ENCODE measurements around the gene CD80. TPM values are rescaled to one million over a fixed set of nuclear protein-coding genes. Genes with fewer than 3 reads are reported as not detected.
"Not testable (repeated sequence)": the region's sequence is repeated elsewhere in the genome, so short reads cannot be mapped to it uniquely, and the experiment has no call there.

Gene CD80
- total RNA-seq, 1 donor from 2014 or later, result 7.9 TPM

DNA sequence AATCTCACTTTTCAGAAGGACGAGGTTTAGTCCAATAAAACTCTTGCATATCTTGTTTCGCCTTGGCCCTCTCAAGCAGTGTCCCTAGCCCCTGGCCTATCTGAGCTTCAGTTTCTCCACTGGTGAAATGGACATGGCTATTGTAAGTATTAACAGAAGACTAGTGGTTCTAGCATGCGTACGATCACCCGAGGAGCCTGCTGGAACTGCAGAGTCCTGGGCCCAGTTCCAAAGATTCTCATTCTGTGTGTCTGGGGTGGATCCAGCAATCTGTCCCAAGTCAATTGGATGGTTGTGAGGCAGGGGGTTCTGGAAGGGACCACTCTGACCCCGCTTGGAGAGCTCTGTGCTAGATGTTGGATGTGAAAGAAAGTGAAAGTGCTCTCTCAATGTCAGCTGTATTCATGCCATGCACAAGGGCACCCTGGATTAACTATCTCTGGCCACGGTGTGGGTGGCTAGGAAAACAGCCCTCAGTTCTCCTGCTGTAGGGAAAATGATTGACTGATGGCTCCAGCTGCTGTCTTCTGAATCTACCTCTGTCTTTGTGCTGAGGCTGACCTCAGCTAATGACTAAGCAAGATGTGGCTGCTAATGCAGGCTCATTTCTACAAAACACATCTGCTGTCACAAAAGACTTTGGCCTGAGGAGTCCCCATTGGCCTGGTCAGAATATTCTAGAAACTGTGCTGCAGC, 36.4 kb upstream of the CD80 start:
- H3K4me1 ChIP-seq, result peaks cover 21% of the 10 kb centered on the region
- H3K27me3 ChIP-seq, result no peaks in the 10 kb centered on the region
- no peak overlapping the region for H3K27ac ChIP-seq
- H3K4me3 ChIP-seq, result peak overlapping the region; percentile 14
- no peaks in the 10 kb centered on the region for H3K9me3 ChIP-seq
- ATAC-seq, result peak; percentile 6
- H3K36me3 ChIP-seq, result no peaks in the 10 kb centered on the region
- TF ChIP-seq, protein P1, sequence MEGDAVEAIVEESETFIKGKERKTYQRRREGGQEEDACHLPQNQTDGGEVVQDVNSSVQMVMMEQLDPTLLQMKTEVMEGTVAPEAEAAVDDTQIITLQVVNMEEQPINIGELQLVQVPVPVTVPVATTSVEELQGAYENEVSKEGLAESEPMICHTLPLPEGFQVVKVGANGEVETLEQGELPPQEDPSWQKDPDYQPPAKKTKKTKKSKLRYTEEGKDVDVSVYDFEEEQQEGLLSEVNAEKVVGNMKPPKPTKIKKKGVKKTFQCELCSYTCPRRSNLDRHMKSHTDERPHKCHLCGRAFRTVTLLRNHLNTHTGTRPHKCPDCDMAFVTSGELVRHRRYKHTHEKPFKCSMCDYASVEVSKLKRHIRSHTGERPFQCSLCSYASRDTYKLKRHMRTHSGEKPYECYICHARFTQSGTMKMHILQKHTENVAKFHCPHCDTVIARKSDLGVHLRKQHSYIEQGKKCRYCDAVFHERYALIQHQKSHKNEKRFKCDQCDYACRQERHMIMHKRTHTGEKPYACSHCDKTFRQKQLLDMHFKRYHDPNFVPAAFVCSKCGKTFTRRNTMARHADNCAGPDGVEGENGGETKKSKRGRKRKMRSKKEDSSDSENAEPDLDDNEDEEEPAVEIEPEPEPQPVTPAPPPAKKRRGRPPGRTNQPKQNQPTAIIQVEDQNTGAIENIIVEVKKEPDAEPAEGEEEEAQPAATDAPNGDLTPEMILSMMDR (IDR thresholded peaks at IDR 0.05), result no peak
- intact Hi-C loops (cut with DNase I), result loop anchor here (10.0 kb wide), 1 partner anchor 79 kb away; the partner anchor contains the start of gene COX17
- DNase-seq, result no peak

DNA sequence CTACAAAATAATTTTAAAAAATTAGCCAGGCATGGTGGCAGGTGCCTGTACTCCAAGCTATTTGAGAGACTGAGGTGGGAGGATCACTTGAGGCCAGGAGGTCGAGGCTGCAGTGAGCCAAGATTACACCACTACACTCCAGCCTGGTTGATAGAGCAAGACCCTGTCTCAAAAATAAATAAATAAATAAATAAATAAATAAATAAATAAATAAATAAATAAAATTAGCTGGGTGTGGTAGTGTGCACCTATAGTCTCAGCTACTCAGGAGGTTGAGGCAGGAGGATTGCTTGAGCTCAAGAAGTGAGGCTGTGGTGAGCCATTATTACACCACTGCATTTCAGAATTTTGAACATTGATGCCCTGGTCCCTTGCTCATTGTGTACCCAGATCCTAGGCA, 35.5 kb upstream of the CD80 start:
- H3K4me1 ChIP-seq, result peaks cover 21% of the 10 kb centered on the region
- not testable (repeated sequence) for H3K4me3 ChIP-seq, H3K36me3 ChIP-seq, H3K9me3 ChIP-seq, ATAC-seq, DNase-seq, H3K27ac ChIP-seq, H3K27me3 ChIP-seq
- intact Hi-C loops (cut with DNase I), result loop anchor here (10.0 kb wide), 1 partner anchor 80 kb away; the partner anchor contains the start of gene COX17

DNA sequence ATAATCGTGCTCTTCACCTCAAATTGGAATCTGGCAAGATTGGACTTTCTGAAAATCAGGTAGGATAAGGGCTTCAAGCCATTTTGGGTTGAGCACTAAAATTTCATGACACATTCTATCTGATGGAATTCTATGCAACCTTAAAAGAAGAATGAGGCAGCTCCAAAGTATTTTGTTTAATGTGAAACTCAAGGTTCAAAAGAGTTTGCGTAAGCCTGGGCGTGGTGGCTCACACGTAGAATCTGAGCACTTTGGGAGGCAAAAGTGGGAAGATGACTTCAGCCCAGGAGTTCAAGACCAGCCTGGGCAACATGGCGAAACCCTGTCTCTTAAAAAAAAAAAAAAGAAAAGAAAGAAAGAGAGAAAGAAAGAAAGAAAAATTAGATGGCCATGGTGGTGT, 34.7 kb upstream of the CD80 start:
- H3K36me3 ChIP-seq, result no peaks in the 10 kb centered on the region
- intact Hi-C loops (cut with DNase I), result loop anchor here (10.0 kb wide), 1 partner anchor 81 kb away; the partner anchor contains the start of gene COX17
- no peak overlapping the region for H3K4me3 ChIP-seq
- no peak overlapping the region for H3K27ac ChIP-seq
- no peaks in the 10 kb centered on the region for H3K27me3 ChIP-seq
- no peaks in the 10 kb centered on the region for H3K9me3 ChIP-seq
- H3K4me1 ChIP-seq, result peaks cover 21% of the 10 kb centered on the region
- no peak for DNase-seq
- TF ChIP-seq, protein P1 (IDR thresholded peaks at IDR 0.05), result no peak
- ATAC-seq, result no peak

DNA sequence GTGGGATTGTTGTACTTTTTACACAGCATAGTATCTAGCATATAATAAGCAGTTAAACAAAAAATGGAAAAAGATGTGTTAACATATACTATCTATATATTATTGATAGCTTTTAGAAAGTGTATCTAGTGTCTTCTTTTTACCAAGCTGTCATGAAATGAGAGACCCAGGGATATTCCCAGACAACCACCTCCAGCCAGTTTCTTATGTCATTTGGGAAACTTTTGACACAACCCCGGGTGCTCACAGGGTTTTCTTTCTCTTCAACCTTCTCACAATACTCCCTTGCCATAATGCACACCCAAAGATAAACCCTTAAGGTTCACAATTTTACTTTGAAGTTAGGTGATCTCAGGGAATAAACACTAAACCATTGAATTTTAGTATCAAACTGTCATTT, 33.4 kb upstream of the CD80 start:
- no peaks in the 10 kb centered on the region for H3K27me3 ChIP-seq
- ATAC-seq (no peak), DNase-seq (no peak)
- H3K4me1 ChIP-seq, result peaks cover 27% of the 10 kb centered on the region
- H3K9me3 ChIP-seq, result no peaks in the 10 kb centered on the region
- TF ChIP-seq, protein P1 (IDR thresholded peaks at IDR 0.05), result no peak
- peaks cover under 1% of the 10 kb centered on the region for H3K36me3 ChIP-seq
- H3K27ac ChIP-seq, result no peak overlapping the region
- H3K4me3 ChIP-seq, result no peak overlapping the region
- intact Hi-C loops (cut with DNase I), result loop anchor here (10.0 kb wide), 1 partner anchor 82 kb away; the partner anchor contains the start of gene COX17

DNA sequence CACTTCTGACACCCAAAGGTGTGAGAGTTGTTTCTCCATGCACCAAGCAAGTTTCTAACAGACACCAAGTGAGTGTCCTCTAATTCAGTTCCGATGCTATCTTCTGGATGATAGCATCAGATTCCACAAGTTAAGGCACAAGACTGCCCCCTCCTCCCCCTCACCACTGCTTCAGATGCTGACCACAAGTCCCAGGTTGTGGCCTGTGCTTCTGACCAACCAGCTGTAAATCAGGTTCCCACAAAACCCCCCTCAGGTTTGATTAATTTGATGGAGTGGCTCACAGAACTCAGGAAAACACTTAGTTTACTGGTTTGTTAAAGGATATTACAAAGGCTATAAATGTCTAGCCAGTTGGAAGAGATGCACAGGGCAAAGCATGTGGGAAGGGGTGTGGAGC, 31.3 kb upstream of the CD80 start:
- peaks cover 10% of the 10 kb centered on the region for H3K36me3 ChIP-seq

More for the DNA sequence above, 31.3 kb upstream of the CD80 start:
- ATAC-seq, result no peak
- H3K4me1 ChIP-seq, result peaks cover 13% of the 10 kb centered on the region
- DNase-seq, result no peak
- no peak overlapping the region for H3K27ac ChIP-seq
- H3K4me3 ChIP-seq, result no peak overlapping the region
- H3K27me3 ChIP-seq, result no peaks in the 10 kb centered on the region
- no peaks in the 10 kb centered on the region for H3K9me3 ChIP-seq
- TF ChIP-seq, protein P1 (IDR thresholded peaks at IDR 0.05), result no peak
- intact Hi-C loops (cut with DNase I), result loop anchor here (10.0 kb wide), 1 partner anchor 84 kb away; the partner anchor contains the start of gene COX17
